ENCODE results near the gene DOCK4. TPM values are rescaled to one million over a fixed set of nuclear protein-coding genes. Genes with fewer than 3 reads are reported as not detected.

Gene DOCK4
- total and polyA plus RNA-seq, 3 donors from 2014 or later, result 5.4 to 17.1 (median 12.4) TPM

DNA sequence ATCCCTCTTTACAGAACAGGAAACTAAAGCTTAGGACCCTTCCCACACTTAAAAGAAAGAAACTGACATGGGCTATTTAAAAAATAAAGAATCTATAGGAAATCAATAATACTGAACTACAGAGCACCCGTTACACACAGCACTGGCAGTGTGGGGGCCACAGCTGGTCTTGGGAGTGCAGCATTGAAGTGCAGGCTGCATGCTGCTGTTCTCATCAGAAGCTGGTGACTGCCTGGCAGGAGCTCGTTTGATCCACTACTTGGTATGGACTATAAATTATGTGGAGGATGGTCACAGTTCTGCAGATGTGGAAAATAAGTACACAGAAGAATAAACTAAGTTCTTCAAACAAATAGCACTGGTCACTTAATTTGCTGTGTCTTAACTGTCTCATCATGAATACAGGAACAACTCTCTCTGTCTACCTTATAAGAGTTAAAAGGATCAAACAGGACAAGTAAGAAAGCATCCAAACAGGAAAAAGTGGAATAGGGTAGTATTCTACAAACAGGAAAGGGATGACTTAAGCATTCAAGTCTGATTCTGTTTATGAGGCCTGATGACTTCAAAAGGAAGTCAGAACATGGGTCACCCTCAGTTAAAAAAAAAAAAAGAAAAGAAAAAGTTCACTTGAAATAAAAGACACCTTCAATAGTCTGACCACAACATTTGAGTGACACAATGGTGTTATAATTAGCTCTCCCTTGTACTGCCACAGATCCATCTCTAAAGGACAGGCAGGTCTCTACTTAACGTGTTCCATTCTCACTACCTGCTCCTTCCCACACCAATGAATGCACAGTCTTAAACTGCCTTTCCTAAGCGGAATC lies 21.0 kb downstream of the DOCK4 start:
- Histone ChIP-seq H3K36me3 (ENCODE audit: low read depth, missing control alignments) (no peaks in the 10 kb centered on the region), H3K27ac (no peak overlapping the region), H3K27me3 (no peaks in the 10 kb centered on the region), H3K4me1 (no peaks in the 10 kb centered on the region), H3K4me3 (no peak overlapping the region), H3K9me3 (no peaks in the 10 kb centered on the region)
- TF ChIP-seq POLR2A (IDR thresholded peaks at IDR 0.05), result no peak
- TF ChIP-seq, protein P1, sequence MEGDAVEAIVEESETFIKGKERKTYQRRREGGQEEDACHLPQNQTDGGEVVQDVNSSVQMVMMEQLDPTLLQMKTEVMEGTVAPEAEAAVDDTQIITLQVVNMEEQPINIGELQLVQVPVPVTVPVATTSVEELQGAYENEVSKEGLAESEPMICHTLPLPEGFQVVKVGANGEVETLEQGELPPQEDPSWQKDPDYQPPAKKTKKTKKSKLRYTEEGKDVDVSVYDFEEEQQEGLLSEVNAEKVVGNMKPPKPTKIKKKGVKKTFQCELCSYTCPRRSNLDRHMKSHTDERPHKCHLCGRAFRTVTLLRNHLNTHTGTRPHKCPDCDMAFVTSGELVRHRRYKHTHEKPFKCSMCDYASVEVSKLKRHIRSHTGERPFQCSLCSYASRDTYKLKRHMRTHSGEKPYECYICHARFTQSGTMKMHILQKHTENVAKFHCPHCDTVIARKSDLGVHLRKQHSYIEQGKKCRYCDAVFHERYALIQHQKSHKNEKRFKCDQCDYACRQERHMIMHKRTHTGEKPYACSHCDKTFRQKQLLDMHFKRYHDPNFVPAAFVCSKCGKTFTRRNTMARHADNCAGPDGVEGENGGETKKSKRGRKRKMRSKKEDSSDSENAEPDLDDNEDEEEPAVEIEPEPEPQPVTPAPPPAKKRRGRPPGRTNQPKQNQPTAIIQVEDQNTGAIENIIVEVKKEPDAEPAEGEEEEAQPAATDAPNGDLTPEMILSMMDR (IDR thresholded peaks at IDR 0.05), result no peak
- intact Hi-C loops (cut with DNase I; ENCODE audit: low total_unique reads), result no loop called here
- no peak for DNase-seq
- 78 to 84% methylated on average over 4 of the region's 4 CpGs for WGBS, 2 donors

DNA sequence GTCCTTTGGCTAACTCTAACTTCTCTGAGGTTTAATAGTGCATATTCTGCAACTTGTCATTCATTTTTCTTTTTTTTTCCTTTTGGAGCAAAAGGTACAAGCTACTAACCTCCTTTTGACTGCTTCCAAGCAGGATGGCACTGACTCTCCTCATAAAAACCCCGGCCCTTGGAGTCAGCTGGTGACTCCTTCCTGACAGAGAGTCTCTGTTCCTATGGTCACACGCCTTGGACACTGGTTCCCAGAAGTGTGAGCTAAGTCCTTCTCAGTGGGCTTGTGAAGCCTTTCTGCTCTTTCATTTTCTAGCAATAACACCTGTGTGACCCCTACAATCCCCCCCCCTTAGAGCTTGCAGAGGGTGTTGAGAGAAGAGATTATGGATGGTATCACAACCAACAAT lies 21.7 kb downstream of the DOCK4 start:
- Histone ChIP-seq H3K4me3 (no peak overlapping the region), H3K36me3 (ENCODE audit: low read depth, missing control alignments) (no peaks in the 10 kb centered on the region), H3K9me3 (no peaks in the 10 kb centered on the region), H3K27ac (no peak overlapping the region), H3K4me1 (no peaks in the 10 kb centered on the region), H3K27me3 (no peaks in the 10 kb centered on the region)
- 100% methylated on average over 2 of the region's 2 CpGs for WGBS, 2 donors
- no peak for DNase-seq
- intact Hi-C loops (cut with DNase I; ENCODE audit: low total_unique reads), result no loop called here
- no peak for TF ChIP-seq POLR2A (IDR thresholded peaks at IDR 0.05)
- TF ChIP-seq, protein P1 (IDR thresholded peaks at IDR 0.05), result no peak

DNA sequence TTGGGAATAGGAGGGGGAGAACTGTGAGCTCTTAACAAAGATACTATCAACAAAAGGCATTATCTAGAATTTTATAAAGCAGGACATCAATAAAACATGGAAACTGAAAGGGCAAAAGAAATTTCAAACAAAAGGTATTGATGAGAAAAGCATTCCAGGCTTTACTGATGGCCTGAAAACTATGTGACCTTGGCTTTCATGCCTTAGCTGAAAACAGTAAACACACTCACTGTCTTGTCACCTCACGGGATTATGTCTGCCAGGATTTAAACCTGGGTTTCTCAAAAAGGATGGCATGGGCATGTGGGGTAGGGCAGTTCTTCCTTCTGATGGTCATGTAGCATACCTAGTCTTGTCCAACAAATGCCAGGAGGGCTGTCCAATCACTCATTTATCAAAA lies 22.9 kb downstream of the DOCK4 start:
- TF ChIP-seq POLR2A (IDR thresholded peaks at IDR 0.05), result no peak
- TF ChIP-seq, protein P1 (IDR thresholded peaks at IDR 0.05), result no peak
- WGBS, 2 donors, result 58 to 65% methylated on average over 1 of the region's 1 CpG

DNA sequence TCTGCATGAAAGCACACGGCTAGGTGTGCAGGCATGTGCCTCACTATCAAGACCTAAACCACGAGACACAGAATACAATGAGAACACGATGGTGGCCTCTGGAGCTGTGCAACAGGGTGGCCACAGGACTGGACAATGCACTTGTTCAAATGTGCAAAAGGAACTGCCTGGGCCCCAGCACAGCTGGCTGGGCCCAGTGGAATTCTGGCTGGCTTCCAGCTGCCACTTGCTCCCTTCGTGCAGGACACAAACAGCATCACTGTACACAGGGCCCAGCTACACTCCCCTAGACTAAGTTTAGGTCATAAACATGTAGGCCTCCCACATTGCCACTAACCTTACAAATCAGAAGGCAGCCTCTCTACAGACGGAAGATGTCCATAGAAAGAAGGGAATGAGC lies 23.4 kb downstream of the DOCK4 start:
- intact Hi-C loops (cut with DNase I; ENCODE audit: low total_unique reads), result no loop called here

More for the DNA sequence above, 22.9 kb downstream of the DOCK4 start:
- DNase-seq, result no peak
- no peaks in the 10 kb centered on the region for H3K4me1 ChIP-seq
- intact Hi-C loops (cut with DNase I; ENCODE audit: low total_unique reads), result no loop called here
- H3K9me3 ChIP-seq, result no peaks in the 10 kb centered on the region
- H3K36me3 ChIP-seq (ENCODE audit: low read depth, missing control alignments), result no peaks in the 10 kb centered on the region
- H3K27ac ChIP-seq, result no peak overlapping the region
- H3K27me3 ChIP-seq, result no peaks in the 10 kb centered on the region
- H3K4me3 ChIP-seq, result no peak overlapping the region

More for the DNA sequence above, 23.4 kb downstream of the DOCK4 start:
- 85 to 88% methylated on average over 5 of the region's 5 CpGs for WGBS, 2 donors
- Histone ChIP-seq H3K27ac (no peak overlapping the region), H3K27me3 (no peaks in the 10 kb centered on the region), H3K36me3 (ENCODE audit: low read depth, missing control alignments) (no peaks in the 10 kb centered on the region), H3K4me1 (no peaks in the 10 kb centered on the region), H3K4me3 (no peak overlapping the region), H3K9me3 (no peaks in the 10 kb centered on the region)
- TF ChIP-seq, protein P1 (IDR thresholded peaks at IDR 0.05), result no peak
- TF ChIP-seq POLR2A (IDR thresholded peaks at IDR 0.05), result no peak
- DNase-seq, result no peak

All from testis (tissue), 3 donors.